ENCODE data around the gene OR4K14. TPM values are rescaled to one million over a fixed set of nuclear protein-coding genes. Genes with fewer than 3 reads are reported as not detected.

Gene OR4K14
- total RNA-seq, 1 experiment from 2014 or later = not detected

DNA sequence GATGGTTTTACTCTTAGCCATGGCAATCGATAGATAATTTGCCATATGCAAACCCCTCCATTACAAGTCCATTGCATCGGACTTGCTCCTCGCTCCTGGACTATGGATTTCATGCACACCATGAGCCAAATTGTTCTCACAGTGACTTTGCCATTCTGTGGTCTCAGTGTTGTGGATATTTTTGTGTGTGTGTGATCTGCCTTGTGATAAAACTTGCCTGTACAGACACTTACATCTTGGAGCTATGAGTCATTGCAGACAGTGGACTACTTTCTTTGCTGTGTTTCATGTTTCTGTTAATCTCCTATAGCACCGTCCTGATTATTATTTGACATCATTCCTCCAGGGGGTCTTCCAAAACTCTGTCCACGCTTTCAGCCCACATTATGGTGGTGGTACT lies 25.1 kb upstream of the OR4K14 start:
- Histone ChIP-seq H3K27me3 (ENCODE audit: low read length) (no peaks in the 10 kb centered on the region), H3K36me3 (ENCODE audit: low read depth, low read length) (no peaks in the 10 kb centered on the region), H3K27ac (ENCODE audit: low read length) (no peak overlapping the region), H4K20me1 (ENCODE audit: low read length) (no peaks in the 10 kb centered on the region), H2AFZ (ENCODE audit: low read length) (no peak overlapping the region), H3F3A (ENCODE audit: low read length, unreplicated experiment) (no peaks in the 10 kb centered on the region), H3K4me2 (ENCODE audit: low read length) (no peak overlapping the region), H3K9me2 (replicated peaks; ENCODE audit: low read length) (no peaks in the 10 kb centered on the region), H3K79me2 (ENCODE audit: low read length) (no peaks in the 10 kb centered on the region), H3K4me1 (ENCODE audit: insufficient read depth, low read length) (no peaks in the 10 kb centered on the region), H3K9me3 (ENCODE audit: low read length) (no peaks in the 10 kb centered on the region), H3K9ac (ENCODE audit: low read length) (no peak overlapping the region), H3K4me3 (ENCODE audit: low read length) (no peak overlapping the region)
- ATAC-seq (no peak), DNase-seq (no peak)
- BruUV-seq (replicated peaks) = no TSS peak
- intact Hi-C loops (cut with micrococcal nuclease) = no loop called here
- TF ChIP-seq, protein P1, sequence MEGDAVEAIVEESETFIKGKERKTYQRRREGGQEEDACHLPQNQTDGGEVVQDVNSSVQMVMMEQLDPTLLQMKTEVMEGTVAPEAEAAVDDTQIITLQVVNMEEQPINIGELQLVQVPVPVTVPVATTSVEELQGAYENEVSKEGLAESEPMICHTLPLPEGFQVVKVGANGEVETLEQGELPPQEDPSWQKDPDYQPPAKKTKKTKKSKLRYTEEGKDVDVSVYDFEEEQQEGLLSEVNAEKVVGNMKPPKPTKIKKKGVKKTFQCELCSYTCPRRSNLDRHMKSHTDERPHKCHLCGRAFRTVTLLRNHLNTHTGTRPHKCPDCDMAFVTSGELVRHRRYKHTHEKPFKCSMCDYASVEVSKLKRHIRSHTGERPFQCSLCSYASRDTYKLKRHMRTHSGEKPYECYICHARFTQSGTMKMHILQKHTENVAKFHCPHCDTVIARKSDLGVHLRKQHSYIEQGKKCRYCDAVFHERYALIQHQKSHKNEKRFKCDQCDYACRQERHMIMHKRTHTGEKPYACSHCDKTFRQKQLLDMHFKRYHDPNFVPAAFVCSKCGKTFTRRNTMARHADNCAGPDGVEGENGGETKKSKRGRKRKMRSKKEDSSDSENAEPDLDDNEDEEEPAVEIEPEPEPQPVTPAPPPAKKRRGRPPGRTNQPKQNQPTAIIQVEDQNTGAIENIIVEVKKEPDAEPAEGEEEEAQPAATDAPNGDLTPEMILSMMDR (conservative IDR thresholded peaks at IDR 0.05; ENCODE audit: low read depth, low read length) = no peak
- TF ChIP-seq EZH2phosphoT487 (IDR thresholded peaks at IDR 0.05; ENCODE audit: borderline replicate concordance, low read length) (no peak), EZH2 (IDR thresholded peaks at IDR 0.05; ENCODE audit: low read length, unreplicated experiment) (no peak)
- ChIA-PET POLR2A (ENCODE audit: unreplicated experiment) (no interaction called here), CTCF (no interaction called here)

DNA sequence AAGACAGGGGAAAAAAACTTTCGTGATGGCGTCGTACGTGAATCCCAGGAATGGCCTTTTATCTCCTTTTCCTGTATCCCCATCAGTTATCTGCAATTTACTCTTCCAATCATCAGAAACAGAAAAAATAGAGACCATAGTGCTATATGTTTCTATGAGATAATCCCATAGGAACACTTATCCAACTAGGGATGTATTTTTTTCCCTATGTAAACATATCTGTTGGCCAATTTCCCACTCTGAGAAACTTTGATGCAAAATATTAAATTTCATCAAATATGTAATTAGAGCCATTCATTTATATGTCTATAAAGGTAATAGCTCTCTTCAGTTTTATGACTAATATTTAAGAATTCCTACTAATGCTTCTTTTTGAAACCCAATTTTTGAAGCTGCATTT lies 16.8 kb upstream of the OR4K14 start, which contains the start of gene OR4K13:
Gene OR4K13, minus strand, starts transcription at position 101 of the 400 bp plus-strand sequence. CDS start 1,280 bp downstream, outside the sequence.
- H2AFZ ChIP-seq (ENCODE audit: low read length) = no peak within 1 kb of the TSS

DNA sequence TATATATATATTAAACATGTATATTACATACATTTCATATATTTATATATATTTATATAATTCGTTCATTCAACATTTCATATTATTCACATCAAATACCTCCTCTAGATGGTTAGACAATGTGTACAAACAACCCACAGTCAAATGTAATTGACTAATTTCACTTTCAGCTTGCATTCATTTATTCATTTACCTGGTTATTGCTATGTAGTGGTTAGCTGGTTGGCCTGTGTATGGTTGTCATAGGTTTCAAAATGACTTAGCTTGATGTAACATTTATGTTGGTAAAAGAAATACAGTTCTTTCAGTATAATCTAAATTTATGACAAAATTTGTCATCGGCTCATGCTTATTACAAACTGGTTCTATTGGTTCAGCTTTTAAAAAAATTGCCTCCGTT lies 16.3 kb upstream of the OR4K14 start:
- peaks cover 10% of the 10 kb centered on the region; the same call in 1 of the 2 replicates for H3K27me3 ChIP-seq (ENCODE audit: low read length)
- no peak overlapping the region for H3K27ac ChIP-seq (ENCODE audit: low read length)
- no TSS peak for BruUV-seq (replicated peaks)
- no peak overlapping the region for H2AFZ ChIP-seq (ENCODE audit: low read length)
- TF ChIP-seq EZH2 (IDR thresholded peaks at IDR 0.05; ENCODE audit: low read length, unreplicated experiment) (no peak), EZH2phosphoT487 (IDR thresholded peaks at IDR 0.05; ENCODE audit: borderline replicate concordance, low read length) (no peak)
- TF ChIP-seq, protein P1 (conservative IDR thresholded peaks at IDR 0.05; ENCODE audit: low read depth, low read length) = no peak
- intact Hi-C loops (cut with micrococcal nuclease) = no loop called here
- DNase-seq (no peak), ATAC-seq (no peak)
- H3K4me3 ChIP-seq (ENCODE audit: low read length) = no peak overlapping the region
- H3K4me2 ChIP-seq (ENCODE audit: low read length) = no peak overlapping the region
- H3K79me2 ChIP-seq (ENCODE audit: low read length) = no peaks in the 10 kb centered on the region
- no peak overlapping the region for H3K9ac ChIP-seq (ENCODE audit: low read length)
- H3K36me3 ChIP-seq (ENCODE audit: low read depth, low read length) = no peaks in the 10 kb centered on the region
- H3K4me1 ChIP-seq (ENCODE audit: insufficient read depth, low read length) = no peaks in the 10 kb centered on the region
- POLR2A ChIA-PET (ENCODE audit: unreplicated experiment) = no interaction called here
- no peaks in the 10 kb centered on the region for H4K20me1 ChIP-seq (ENCODE audit: low read length)
- no peaks in the 10 kb centered on the region for H3F3A ChIP-seq (ENCODE audit: low read length, unreplicated experiment)
- no peaks in the 10 kb centered on the region for H3K9me2 ChIP-seq (replicated peaks; ENCODE audit: low read length)
- CTCF ChIA-PET = no interaction called here
- H3K9me3 ChIP-seq (ENCODE audit: low read length) = no peaks in the 10 kb centered on the region

More for the DNA sequence above, 16.8 kb upstream of the OR4K14 start, which contains the start of gene OR4K13:
- no peak within 1 kb of the TSS for H3K27ac ChIP-seq (ENCODE audit: low read length)
- H3K9ac ChIP-seq (ENCODE audit: low read length) = no peak within 1 kb of the TSS
- ATAC-seq = no peak
- H3F3A ChIP-seq (ENCODE audit: low read length, unreplicated experiment) = no peaks in the 10 kb centered on the region
- H3K9me3 ChIP-seq (ENCODE audit: low read length) = no peaks in the 10 kb centered on the region
- H4K20me1 ChIP-seq (ENCODE audit: low read length) = no peaks in the 10 kb centered on the region
- TF ChIP-seq EZH2 (IDR thresholded peaks at IDR 0.05; ENCODE audit: low read length, unreplicated experiment) = no peak
- TF ChIP-seq, protein P1 (conservative IDR thresholded peaks at IDR 0.05; ENCODE audit: low read depth, low read length) = no peak
- TF ChIP-seq EZH2phosphoT487 (IDR thresholded peaks at IDR 0.05; ENCODE audit: borderline replicate concordance, low read length) = no peak
- no peaks in the 10 kb centered on the region for H3K79me2 ChIP-seq (ENCODE audit: low read length)
- ChIA-PET POLR2A (ENCODE audit: unreplicated experiment) (no interaction called here), CTCF (no interaction called here)
- H3K9me2 ChIP-seq (replicated peaks; ENCODE audit: low read length) = no peaks in the 10 kb centered on the region
- DNase-seq = no peak
- no peak within 1 kb of the TSS for H3K4me2 ChIP-seq (ENCODE audit: low read length)
- no peak within 1 kb of the TSS for H3K4me3 ChIP-seq (ENCODE audit: low read length)
- H3K36me3 ChIP-seq (ENCODE audit: low read depth, low read length) = no peaks in the 10 kb centered on the region
- H3K4me1 ChIP-seq (ENCODE audit: insufficient read depth, low read length) = no peaks in the 10 kb centered on the region
- intact Hi-C loops (cut with micrococcal nuclease) = no loop called here
- H3K27me3 ChIP-seq (ENCODE audit: low read length) = peaks cover 10% of the 10 kb centered on the region; the same call in 1 of the 2 replicates
- BruUV-seq (replicated peaks) = no TSS peak
